ENCODE measurements around the gene KXD1.
"Not testable (repeated sequence)": the region's sequence is repeated elsewhere in the genome, so short reads cannot be mapped to it uniquely, and the experiment has no call there.

Gene KXD1

GRCh38 chr19:18580311-18580710 lies 22.6 kb downstream of the KXD1 start:
- no peak for DNase-seq (ENCODE audit: low spot score)

- no peak for DNase-seq (ENCODE audit: low spot score)
These were observed 28.6 kb downstream of the KXD1 start for GRCh38 chr19:18586306-18586705.

- no peak for DNase-seq (ENCODE audit: low spot score)
These were observed 29.9 kb downstream of the KXD1 start for GRCh38 chr19:18587561-18587960.

- DNase-seq (ENCODE audit: low spot score), result no peak
These were observed 30.4 kb downstream of the KXD1 start for GRCh38 chr19:18587962-18588610.

GRCh38 chr19:18588611-18589379 lies 31.1 kb downstream of the KXD1 start, which contains the start of gene REX1BD:
REX1BD (plus strand) TSS chr19:18588798; CDS start chr19:18588802, 4 bp downstream.
- DNase-seq (ENCODE audit: low spot score), result peak; percentile 85

- DNase-seq (ENCODE audit: low spot score), result peak; percentile 77
These were observed 32.0 kb downstream of the KXD1 start for GRCh38 chr19:18589380-18590272.

- DNase-seq (ENCODE audit: low spot score), result no peak
These were observed 32.9 kb downstream of the KXD1 start for GRCh38 chr19:18590273-18591272.

- DNase-seq (ENCODE audit: low spot score), result no peak
These were observed 34.2 kb downstream of the KXD1 start for GRCh38 chr19:18591735-18592385.

- not testable (repeated sequence) for DNase-seq (ENCODE audit: low spot score)
These were observed 35.1 kb downstream of the KXD1 start for GRCh38 chr19:18592732-18593131.

- no peak for DNase-seq (ENCODE audit: low spot score)
These were observed 35.9 kb downstream of the KXD1 start for GRCh38 chr19:18593367-18594095.

- peak; percentile 62 for DNase-seq (ENCODE audit: low spot score)
These were observed 36.6 kb downstream of the KXD1 start for GRCh38 chr19:18594096-18594823.

GRCh38 chr19:18594824-18595373 lies 37.2 kb downstream of the KXD1 start:
- DNase-seq (ENCODE audit: low spot score), result no peak

GRCh38 chr19:18595475-18595874 lies 37.8 kb downstream of the KXD1 start:
- DNase-seq (ENCODE audit: low spot score), result no peak

- DNase-seq (ENCODE audit: low spot score), result peak; percentile 71
These were observed 39.1 kb downstream of the KXD1 start for GRCh38 chr19:18596752-18597157.

- no peak for DNase-seq (ENCODE audit: low spot score)
These were observed 40.4 kb downstream of the KXD1 start for GRCh38 chr19:18597809-18598660.

- no peak for DNase-seq (ENCODE audit: low spot score)
These were observed 41.8 kb downstream of the KXD1 start for GRCh38 chr19:18599485-18599884.

- not testable (repeated sequence) for DNase-seq (ENCODE audit: low spot score)
These were observed 43.2 kb downstream of the KXD1 start for GRCh38 chr19:18600692-18601397.

All from SW480 (cell line).